D721Med (cell line): ENCODE measurements around the gene STPG4.

ENCODE experiments used
- DNase-seq: peaks from one replicate; pipeline ENCODE4 v3.0.0; 2011; ENCODE audit warnings: low spot score; ENCODE audit not compliant: insufficient read length
- FAIRE-seq: peaks from 2 replicates; lab custom pipeline; 2011; peaks lifted over from hg19 to GRCh38; lab: Jason Lieb, UNC
- CTCF ChIP-seq: IDR thresholded peaks from 2 replicates; pipeline ENCODE4 v1.5.1; 2012; ENCODE audit warnings: mild to moderate bottlenecking, control low read depth; ENCODE audit not compliant: insufficient read depth; ENCODE audit errors: missing control alignments

STPG4 gene

DNA sequence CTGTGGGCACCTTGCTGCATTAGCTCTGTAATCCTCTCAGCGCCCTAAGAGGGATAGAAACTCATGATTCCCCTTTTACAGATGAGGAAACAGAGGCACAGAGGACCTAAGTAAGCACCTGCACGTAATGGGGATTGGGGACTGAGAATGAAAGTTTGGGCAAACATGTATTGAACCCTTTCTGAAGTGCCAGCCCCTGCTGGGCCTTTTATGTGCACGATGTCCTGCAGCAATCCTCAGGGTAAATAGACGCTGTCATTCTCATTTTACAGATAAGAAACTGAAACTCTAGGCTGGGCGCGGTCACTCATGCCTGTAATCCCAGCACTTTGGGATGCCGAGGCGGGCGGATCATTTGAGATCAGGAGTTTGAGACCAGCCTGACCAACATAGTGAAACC lies 117.4 kb downstream of the STPG4 start:
- no peak for FAIRE-seq
- no peak for TF ChIP-seq CTCF
- DNase-seq = no peak
